HepG2 (cell line): Measurements from ENCODE around the gene HOXA6. TPM values are rescaled to one million over a fixed set of nuclear protein-coding genes. Genes with fewer than 3 reads are reported as not detected.

Experiments
- ARHGAP35 ChIP-seq: sonication (generic); formaldehyde crosslinking; IDR thresholded peaks from 2 replicates; pipeline ENCODE4 v1.9.0; 2022; ENCODE audit warnings: mild to moderate bottlenecking, inconsistent platforms, moderate library complexity, missing genetic modification reagents, borderline replicate concordance
- ARID2 ChIP-seq: sonication (generic); formaldehyde crosslinking; IDR thresholded peaks from 2 replicates; pipeline ENCODE4 v1.8.1; 2022; ENCODE audit warnings: mild to moderate bottlenecking, missing genetic modification reagents, borderline replicate concordance
- ARID5B ChIP-seq: IDR thresholded peaks from 2 replicates; pipeline ENCODE4 v1.4.0; 2020; ENCODE audit warnings: mild to moderate bottlenecking, missing genetic modification reagents
- GLI4 ChIP-seq: sonication (generic); formaldehyde crosslinking; IDR thresholded peaks from 2 replicates; pipeline ENCODE4 v1.5.1; 2020; ENCODE audit warnings: missing genetic modification reagents, mild to moderate bottlenecking, moderate library complexity, borderline replicate concordance
- GRHL1 ChIP-seq: sonication (generic); formaldehyde crosslinking; conservative IDR thresholded peaks from 2 replicates; pipeline ENCODE4 v1.8.0; 2022; ENCODE audit warnings: missing genetic modification reagents
- IRF1 ChIP-seq: sonication (generic); formaldehyde crosslinking; IDR thresholded peaks from 2 replicates; pipeline ENCODE4 v1.4.0; 2020; ENCODE audit warnings: low read depth, mild to moderate bottlenecking, missing genetic modification reagents
- MIXL1 ChIP-seq: IDR thresholded peaks from 2 replicates; pipeline ENCODE4 v1.6.1; 2016
- MXD4 ChIP-seq: IDR thresholded peaks from 2 replicates; pipeline ENCODE4 v1.6.1; 2016; ENCODE audit warnings: mild to moderate bottlenecking, missing biosample characterization, missing genetic modification reagents
- NR2F2 ChIP-seq: IDR thresholded peaks from 2 replicates; pipeline ENCODE4 v1.6.1; 2012; ENCODE audit warnings: low read depth, inconsistent platforms, borderline replicate concordance
- NR3C1 ChIP-seq: sonication (generic); formaldehyde crosslinking; IDR thresholded peaks from 2 replicates; pipeline ENCODE4 v1.4.0; 2020; ENCODE audit warnings: missing genetic modification reagents
- PHF5A ChIP-seq: IDR thresholded peaks from one replicate; pipeline ENCODE4 v1.6.1; 2018; ENCODE audit warnings: low read depth, missing genetic modification reagents; ENCODE audit not compliant: unreplicated experiment
- RBFOX2 ChIP-seq: fragments of 200-400 bp; formaldehyde crosslinking; IDR thresholded peaks from 2 replicates; pipeline ENCODE4 v1.6.1; 2017; ENCODE audit warnings: low read depth, mild to moderate bottlenecking, low read length
- STAG1 ChIP-seq: sonication (generic); formaldehyde crosslinking; IDR thresholded peaks from 2 replicates; pipeline ENCODE4 v1.4.0; 2020; ENCODE audit warnings: missing genetic modification reagents
- TCF7 ChIP-seq: sonication (generic); IDR thresholded peaks from 2 replicates; pipeline ENCODE4 v1.6.1; 2016; ENCODE audit warnings: antibody characterized with exemption, low read depth
- TSC22D2 ChIP-seq: sonication (generic); formaldehyde crosslinking; IDR thresholded peaks from 2 replicates; pipeline ENCODE4 v1.5.1; 2020; ENCODE audit warnings: missing genetic modification reagents, mild to moderate bottlenecking, borderline replicate concordance
- ZFP41 ChIP-seq: sonication (generic); formaldehyde crosslinking; IDR thresholded peaks from 2 replicates; pipeline ENCODE4 v1.4.0; 2020; ENCODE audit warnings: mild to moderate bottlenecking, missing genetic modification reagents, borderline replicate concordance
- ZFX ChIP-seq: sonication (generic); formaldehyde crosslinking; IDR thresholded peaks from 2 replicates; pipeline ENCODE4 v1.4.0; 2020; ENCODE audit warnings: mild to moderate bottlenecking, low read depth, missing genetic modification reagents, moderate library complexity
- ZNF296 ChIP-seq: sonication (generic); formaldehyde crosslinking; conservative IDR thresholded peaks from 2 replicates; pipeline ENCODE4 v1.5.0; 2020; ENCODE audit warnings: mild to moderate bottlenecking, missing genetic modification reagents
- ZNF362 ChIP-seq: sonication (generic); formaldehyde crosslinking; IDR thresholded peaks from 2 replicates; pipeline ENCODE4 v1.4.0; 2020; ENCODE audit warnings: missing genetic modification reagents, mild to moderate bottlenecking, borderline replicate concordance
- ZNF567 ChIP-seq: sonication (generic); formaldehyde crosslinking; IDR thresholded peaks from 2 replicates; pipeline ENCODE4 v1.8.1; 2023; ENCODE audit warnings: mild to moderate bottlenecking, missing genetic modification reagents, borderline replicate concordance
- ZNF605 ChIP-seq: sonication (generic); formaldehyde crosslinking; IDR thresholded peaks from 2 replicates; pipeline ENCODE4 v1.8.0; 2022; ENCODE audit warnings: mild to moderate bottlenecking, missing genetic modification reagents
- ZNF724P ChIP-seq: sonication (generic); formaldehyde crosslinking; IDR thresholded peaks from 2 replicates; pipeline ENCODE4 v1.8.0; 2022; ENCODE audit warnings: missing genetic modification reagents, borderline replicate concordance
- polyA plus RNA-seq, 8 experiments: library from polyadenylated mRNA; depleted of rRNA in 3 of 8; stranded (reverse) in 7 of 8; unstranded in 1 of 8; fragments of >200 nt; fragmentation: Illumina TruSeq in 4 of 8; extraction: Trizol in 4 of 8; gene quantifications; 2 replicates each; pipeline versions ENCODE4 v1.2.1 to v1.2.3, GENCODE V29; 2011 to 2016; ENCODE audit warnings: low read depth in 4 of 8, missing spikeins in 1 of 8, mixed read lengths in 1 of 8; ENCODE audit not compliant: insufficient read depth in 1 of 8
- total RNA-seq, 5 experiments: library from RNA; depleted of rRNA; stranded (reverse); fragments of >200 nt; fragmentation: Illumina TruSeq; extraction: Trizol; gene quantifications; 2 replicates each; pipeline ENCODE4 v1.2.3, GENCODE V29; 2016; ENCODE audit warnings: low read depth in 1 of 5

HOXA6 gene
- total and polyA plus RNA-seq, 2 of the 13 experiments (the other 11 are each of a cell fraction or from before 2014, with no cell fraction given): 1.3 to 1.5 TPM

GRCh38 chr7:27129729-27130539 lies 17.6 kb downstream of the HOXA6 start (continued):
- no peak for TF ChIP-seq ZNF567 (CRISPR knock-in tag)
- TF ChIP-seq RBFOX2: peak; percentile 34; the same call in 1 of the 2 replicates
- 0 out of 2 replicates have a peak, but pooled peaks have one; percentile 6 for TF ChIP-seq NR2F2
- TF ChIP-seq ARID5B: no peak
- TF ChIP-seq STAG1 (CRISPR knock-in tag): peak; percentile 40
- no peak for TF ChIP-seq PHF5A (CRISPR knock-in tag)
- TF ChIP-seq IRF1 (CRISPR knock-in tag): no peak
- TF ChIP-seq ZNF362: 0 out of 2 replicates have a peak, but pooled peaks have one; percentile 18
- no peak for TF ChIP-seq MXD4 (CRISPR knock-in tag)
- no peak for TF ChIP-seq NR3C1
- TF ChIP-seq ZFP41: no peak
- TF ChIP-seq GLI4 (CRISPR knock-in tag): no peak
- TF ChIP-seq ZNF605 (CRISPR knock-in tag): 0 out of 2 replicates have a peak, but pooled peaks have one; percentile 5
- TF ChIP-seq TCF7: no peak
- no peak; the same call in 1 of the 2 replicates for TF ChIP-seq ARHGAP35
- no peak for TF ChIP-seq TSC22D2 (CRISPR knock-in tag)
- TF ChIP-seq GRHL1 (CRISPR knock-in tag): no peak
- TF ChIP-seq ZNF724P (CRISPR knock-in tag): no peak
- TF ChIP-seq ZFX (CRISPR knock-in tag): peak; percentile 62
- no peak for TF ChIP-seq ZNF296 (CRISPR knock-in tag)
- no peak for TF ChIP-seq ARID2 (CRISPR knock-in tag)
- no peak for TF ChIP-seq MIXL1 (CRISPR knock-in tag)
